HG03097 (cell line): Measurements from ENCODE around the gene PLXND1.

Experiments
- ATAC-seq: cut with Tn5 transposase; IDR thresholded peaks from one replicate; pipeline ENCODE4 v1.9.1; 2021; ENCODE audit not compliant: unreplicated experiment, low FRiP score

The PLXND1 gene

GRCh38 chr3:129587566-129588210 is 18.8 kb downstream of the PLXND1 start:
- no peak for ATAC-seq

- ATAC-seq, result no peak
Measured at GRCh38 chr3:129586746-129587430, 19.6 kb downstream of the PLXND1 start.

GRCh38 chr3:129585949-129586657 is 20.4 kb downstream of the PLXND1 start:
- ATAC-seq, result no peak

- no peak for ATAC-seq
Measured at GRCh38 chr3:129584631-129585030, 21.8 kb downstream of the PLXND1 start.

- ATAC-seq, result no peak
Measured at GRCh38 chr3:129583289-129583688, 23.2 kb downstream of the PLXND1 start.

- ATAC-seq, result no peak
Measured at GRCh38 chr3:129582799-129583198, 23.7 kb downstream of the PLXND1 start.

GRCh38 chr3:129581623-129582022 is 24.9 kb downstream of the PLXND1 start:
- no peak for ATAC-seq

GRCh38 chr3:129579991-129580390 is 26.5 kb downstream of the PLXND1 start:
- ATAC-seq, result no peak

- peak; percentile 33 for ATAC-seq
Measured at GRCh38 chr3:129577925-129578786, 28.3 kb downstream of the PLXND1 start.

GRCh38 chr3:129577366-129577765 is 29.1 kb downstream of the PLXND1 start:
- no peak for ATAC-seq

GRCh38 chr3:129576514-129577352 is 29.7 kb downstream of the PLXND1 start:
- peak; percentile 63 for ATAC-seq

GRCh38 chr3:129575997-129576384 is 30.5 kb downstream of the PLXND1 start:
- no peak for ATAC-seq

GRCh38 chr3:129575233-129575996 is 31.1 kb downstream of the PLXND1 start:
- ATAC-seq, result no peak

- ATAC-seq, result no peak
Measured at GRCh38 chr3:129574206-129574605, 32.3 kb downstream of the PLXND1 start.

GRCh38 chr3:129573493-129573892 is 33.0 kb downstream of the PLXND1 start:
- no peak for ATAC-seq

GRCh38 chr3:129572603-129573002 is 33.9 kb downstream of the PLXND1 start:
- no peak for ATAC-seq

GRCh38 chr3:129571605-129572547 is 34.6 kb downstream of the PLXND1 start:
- no peak for ATAC-seq

- no peak for ATAC-seq
Measured at GRCh38 chr3:129569856-129570255, 36.6 kb downstream of the PLXND1 start.
